ENCODE results near the gene KRT28. TPM values are rescaled to one million over a fixed set of nuclear protein-coding genes. Genes with fewer than 3 reads are reported as not detected.
"Not testable (repeated sequence)": the region's sequence is repeated elsewhere in the genome, so short reads cannot be mapped to it uniquely, and the experiment has no call there.

Gene KRT28
- total RNA-seq, 1 donor from 2014 or later = not detected

DNA sequence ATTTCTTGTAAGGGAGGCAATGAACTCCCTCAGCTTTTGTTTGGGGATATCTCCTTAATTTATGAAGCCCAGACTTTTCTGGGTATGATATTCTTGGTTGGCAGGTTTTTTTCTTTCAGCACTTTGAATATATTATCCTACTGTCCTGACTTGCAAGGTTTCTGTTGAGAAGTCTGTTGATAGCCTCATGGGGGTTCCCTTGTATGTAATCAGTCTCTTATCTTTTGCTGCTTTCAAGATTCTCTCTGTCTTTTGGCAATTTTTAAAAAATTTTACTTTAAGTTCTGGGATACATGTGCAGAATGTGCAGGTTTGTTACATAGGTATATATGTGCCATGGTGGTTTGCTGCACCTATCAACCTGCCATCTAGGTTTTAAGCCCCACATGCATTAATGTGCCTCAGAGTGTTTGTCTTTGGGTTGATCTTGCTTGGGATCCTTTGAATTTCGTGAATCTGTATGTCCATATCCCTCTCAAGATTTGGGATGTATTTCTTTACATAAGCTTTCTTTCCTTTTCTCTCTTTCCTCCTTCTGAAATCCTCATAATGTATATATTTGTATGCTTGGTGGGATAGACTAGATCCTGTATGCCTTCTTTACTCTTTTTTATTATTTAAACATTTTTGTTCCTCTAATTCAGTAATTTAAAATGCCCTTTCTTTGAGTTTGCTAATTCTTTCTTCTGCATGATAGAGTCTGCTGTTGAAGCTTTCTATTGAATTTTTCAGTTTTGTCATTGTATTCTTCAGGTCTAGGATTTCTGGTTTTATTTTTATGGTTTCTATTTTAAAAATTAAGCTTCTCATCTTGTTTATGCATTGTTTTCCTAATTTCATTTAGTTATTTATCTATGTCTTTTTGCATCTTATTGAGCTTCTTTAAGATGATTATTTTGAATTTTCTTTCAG, 39.4 kb downstream of the KRT28 start:
- no peaks in the 10 kb centered on the region for H3K27me3 ChIP-seq
- ATAC-seq = no peak
- peaks cover 18% of the 10 kb centered on the region for H3K9me3 ChIP-seq
- DNase-seq = no peak
- H3K4me1 ChIP-seq = no peaks in the 10 kb centered on the region
- intact Hi-C loops (cut with DNase I) = no loop called here
- H3K27ac ChIP-seq = no peak overlapping the region
- H3K4me3 ChIP-seq = no peak overlapping the region
- TF ChIP-seq, protein P1, sequence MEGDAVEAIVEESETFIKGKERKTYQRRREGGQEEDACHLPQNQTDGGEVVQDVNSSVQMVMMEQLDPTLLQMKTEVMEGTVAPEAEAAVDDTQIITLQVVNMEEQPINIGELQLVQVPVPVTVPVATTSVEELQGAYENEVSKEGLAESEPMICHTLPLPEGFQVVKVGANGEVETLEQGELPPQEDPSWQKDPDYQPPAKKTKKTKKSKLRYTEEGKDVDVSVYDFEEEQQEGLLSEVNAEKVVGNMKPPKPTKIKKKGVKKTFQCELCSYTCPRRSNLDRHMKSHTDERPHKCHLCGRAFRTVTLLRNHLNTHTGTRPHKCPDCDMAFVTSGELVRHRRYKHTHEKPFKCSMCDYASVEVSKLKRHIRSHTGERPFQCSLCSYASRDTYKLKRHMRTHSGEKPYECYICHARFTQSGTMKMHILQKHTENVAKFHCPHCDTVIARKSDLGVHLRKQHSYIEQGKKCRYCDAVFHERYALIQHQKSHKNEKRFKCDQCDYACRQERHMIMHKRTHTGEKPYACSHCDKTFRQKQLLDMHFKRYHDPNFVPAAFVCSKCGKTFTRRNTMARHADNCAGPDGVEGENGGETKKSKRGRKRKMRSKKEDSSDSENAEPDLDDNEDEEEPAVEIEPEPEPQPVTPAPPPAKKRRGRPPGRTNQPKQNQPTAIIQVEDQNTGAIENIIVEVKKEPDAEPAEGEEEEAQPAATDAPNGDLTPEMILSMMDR (IDR thresholded peaks at IDR 0.05) = no peak
- H3K36me3 ChIP-seq = no peaks in the 10 kb centered on the region

DNA sequence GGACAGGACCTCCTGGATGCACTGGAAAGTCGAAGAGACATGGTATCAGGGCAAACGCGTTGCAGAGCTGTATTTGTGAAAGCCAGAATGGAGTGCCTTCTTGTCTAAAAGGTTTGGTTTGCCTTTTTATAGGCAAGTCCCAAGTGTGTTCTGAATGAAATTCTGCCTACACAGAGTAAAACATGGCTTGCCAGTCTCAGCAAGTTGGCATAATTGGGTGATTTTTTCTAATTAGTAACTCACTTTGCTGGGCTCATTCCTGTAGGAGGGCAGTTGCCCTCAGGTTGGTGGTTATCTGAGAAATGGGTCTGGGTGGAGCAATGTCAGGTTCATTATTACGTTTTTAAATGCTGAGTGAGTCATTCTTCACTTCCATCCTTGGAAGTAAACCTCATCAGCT, 44.5 kb downstream of the KRT28 start, which contains the start of gene KRT25:
TSS of gene KRT25 (minus strand) at position 101 of the 400 bp plus-strand sequence. CDS start at position 41, 60 bp downstream.
- Histone ChIP-seq H3K4me3 (no peak within 1 kb of the TSS), H3K27ac (no peak within 1 kb of the TSS), H3K4me1 (no peaks in the 10 kb centered on the region), H3K9me3 (peaks cover 7% of the 10 kb centered on the region), H3K27me3 (no peaks in the 10 kb centered on the region), H3K36me3 (no peaks in the 10 kb centered on the region)
- TF ChIP-seq, protein P1 (IDR thresholded peaks at IDR 0.05) = no peak
- no peak for ATAC-seq
- DNase-seq = no peak
- intact Hi-C loops (cut with DNase I) = no loop called here

DNA sequence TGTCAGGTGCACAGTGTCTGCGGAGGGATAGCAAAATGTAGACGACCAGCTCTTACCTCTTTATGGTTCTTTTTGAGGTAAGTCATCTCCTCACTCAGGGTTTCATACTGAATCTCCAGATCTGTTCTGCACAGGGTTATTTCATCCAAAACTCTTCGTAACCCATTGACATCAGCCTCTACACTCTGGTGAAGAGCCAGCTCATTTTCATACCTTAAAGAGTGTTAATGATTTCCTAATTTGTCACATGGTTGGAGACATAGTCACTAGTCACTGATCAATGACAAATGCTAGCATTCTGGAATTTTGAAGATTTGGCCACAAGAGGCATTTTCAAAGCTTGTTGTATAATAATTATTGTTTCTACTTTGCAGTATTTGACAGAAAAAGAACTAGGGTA, 46.0 kb downstream of the KRT28 start:
- ATAC-seq (no peak), DNase-seq (no peak)
- peaks cover 1% of the 10 kb centered on the region for H3K9me3 ChIP-seq
- no peak overlapping the region for H3K27ac ChIP-seq
- no peak overlapping the region for H3K4me3 ChIP-seq
- no peaks in the 10 kb centered on the region for H3K36me3 ChIP-seq
- intact Hi-C loops (cut with DNase I) = no loop called here
- TF ChIP-seq, protein P1 (IDR thresholded peaks at IDR 0.05) = no peak
- no peaks in the 10 kb centered on the region for H3K4me1 ChIP-seq
- H3K27me3 ChIP-seq = no peaks in the 10 kb centered on the region

DNA sequence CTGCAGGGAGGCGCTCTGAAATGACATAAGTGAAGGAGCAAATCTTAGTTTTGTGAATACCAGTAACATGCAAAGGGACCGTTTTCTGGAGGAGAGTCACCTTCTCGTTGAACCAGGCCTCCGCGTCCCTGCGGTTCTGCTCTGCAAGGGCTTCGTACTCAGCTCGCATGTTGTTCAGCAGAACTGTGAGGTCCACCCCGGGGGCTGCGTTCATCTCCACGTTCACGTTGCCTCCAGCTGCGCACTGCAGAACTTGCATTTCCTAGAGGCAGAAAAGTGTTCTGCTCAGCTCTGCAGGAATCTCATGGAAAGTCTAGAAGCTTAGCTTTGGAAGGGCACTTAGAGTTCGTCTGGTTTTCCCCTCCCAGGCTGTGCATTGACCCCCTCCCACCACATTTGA, 48.7 kb downstream of the KRT28 start:
- Histone ChIP-seq H3K27ac (no peak overlapping the region), H3K36me3 (no peaks in the 10 kb centered on the region), H3K4me3 (no peak overlapping the region), H3K27me3 (peaks cover 1% of the 10 kb centered on the region), H3K9me3 (peaks cover 5% of the 10 kb centered on the region), H3K4me1 (no peaks in the 10 kb centered on the region)
- TF ChIP-seq, protein P1 (IDR thresholded peaks at IDR 0.05) = no peak
- ATAC-seq (no peak), DNase-seq (no peak)
- intact Hi-C loops (cut with DNase I) = no loop called here

DNA sequence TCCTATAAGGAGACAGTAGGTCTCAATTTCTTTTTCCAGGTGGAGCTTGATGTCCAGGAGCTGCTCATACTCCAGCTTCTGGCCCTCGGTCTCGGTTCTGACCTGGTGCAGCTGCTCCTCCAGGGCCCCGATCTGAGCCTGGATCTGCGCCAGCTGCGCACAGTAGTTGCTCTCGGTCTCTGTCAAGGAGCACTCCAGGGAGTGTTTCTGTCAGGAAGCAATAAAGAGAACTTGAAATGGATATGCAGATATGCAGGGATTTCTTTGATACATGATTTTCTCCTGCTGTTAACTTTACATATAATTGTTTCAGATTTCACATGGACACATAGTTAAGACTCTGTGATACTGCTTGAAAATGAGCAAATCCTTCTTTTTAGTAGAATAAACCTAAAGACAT, 49.4 kb downstream of the KRT28 start:
- peaks cover 5% of the 10 kb centered on the region for H3K9me3 ChIP-seq
- ATAC-seq = no peak
- TF ChIP-seq, protein P1 (IDR thresholded peaks at IDR 0.05) = no peak
- no peak overlapping the region for H3K4me3 ChIP-seq
- no peak overlapping the region for H3K27ac ChIP-seq
- peaks cover 5% of the 10 kb centered on the region for H3K27me3 ChIP-seq
- intact Hi-C loops (cut with DNase I) = no loop called here
- H3K4me1 ChIP-seq = no peaks in the 10 kb centered on the region
- H3K36me3 ChIP-seq = no peaks in the 10 kb centered on the region
- no peak for DNase-seq

DNA sequence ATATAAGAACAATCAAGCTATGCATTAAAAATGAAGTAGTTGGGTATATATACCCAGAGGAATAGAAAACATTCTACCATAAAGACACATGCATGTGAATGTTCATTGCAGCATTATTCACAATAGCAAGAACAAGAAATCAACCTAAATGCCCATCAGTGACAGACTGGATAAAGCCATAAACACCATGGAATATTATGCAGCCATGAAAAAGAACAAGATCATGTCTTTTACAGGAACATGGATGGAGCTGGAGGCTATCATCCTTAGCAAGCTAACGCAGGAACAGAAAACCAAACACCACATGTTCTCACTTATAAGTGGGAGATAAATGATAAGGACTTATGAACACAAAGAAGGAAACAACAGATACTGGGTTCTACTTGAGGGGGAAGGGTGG, 51.1 kb downstream of the KRT28 start:
- H3K27ac ChIP-seq; H3K4me3 ChIP-seq; intact Hi-C loops (cut with DNase I); DNase-seq; ATAC-seq; H3K36me3 ChIP-seq; H3K4me1 ChIP-seq; H3K27me3 ChIP-seq; H3K9me3 ChIP-seq: not testable (repeated sequence)
